SW 1271 (cell line): ENCODE measurements around the gene C19orf12.

Experiments used
- DNase-seq, 2 experiments: peaks; one replicate each; lab custom pipeline; 2025; lab: John Stamatoyannopoulos, UW

C19orf12 gene

GRCh38 chr19:29664753-29665214, 50.3 kb downstream of the C19orf12 start:
- DNase-seq: no peak

GRCh38 chr19:29663861-29664752, 51.0 kb downstream of the C19orf12 start:
- no peak for DNase-seq

DNA sequence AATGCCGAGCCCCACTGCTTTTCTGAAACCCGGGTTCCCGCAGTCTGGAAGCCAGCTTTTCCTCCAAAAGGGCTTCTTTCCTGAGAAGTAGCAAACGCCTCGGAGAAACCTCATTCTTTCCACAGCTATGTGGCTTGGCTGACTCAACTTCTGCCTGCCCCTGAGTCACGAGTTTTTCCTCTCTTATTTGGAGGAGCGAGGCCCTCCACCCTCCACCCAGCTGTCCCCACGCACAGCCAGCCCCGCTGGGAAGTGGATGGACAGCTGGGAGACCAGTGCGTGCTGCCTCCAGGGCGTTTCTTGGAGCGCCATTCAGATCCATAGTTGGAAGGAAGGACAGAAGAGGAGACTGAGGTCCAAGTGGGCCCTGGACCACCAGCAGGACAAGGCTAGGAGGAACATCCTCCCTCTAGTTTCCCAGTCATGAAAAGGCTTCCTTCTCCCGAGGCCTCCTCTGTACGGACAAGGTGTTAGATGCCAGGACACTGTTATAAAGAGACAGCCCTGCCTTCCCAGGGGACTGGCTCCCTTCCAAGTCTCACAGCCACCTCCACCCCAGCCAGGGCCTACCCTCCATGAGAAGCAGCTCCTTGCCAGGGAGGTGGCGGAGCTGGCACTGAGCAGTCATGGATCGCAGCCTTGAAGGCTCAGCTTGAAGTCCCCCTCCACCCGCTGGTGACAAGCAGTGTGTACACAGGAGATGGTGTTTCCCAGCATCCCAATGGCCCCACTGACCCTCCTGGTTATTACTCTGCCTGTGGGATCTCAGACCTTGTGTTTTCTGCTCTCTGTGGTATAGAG, 52.3 kb downstream of the C19orf12 start:
- peak in 1 of 2 experiments; percentile 17 for DNase-seq

DNA sequence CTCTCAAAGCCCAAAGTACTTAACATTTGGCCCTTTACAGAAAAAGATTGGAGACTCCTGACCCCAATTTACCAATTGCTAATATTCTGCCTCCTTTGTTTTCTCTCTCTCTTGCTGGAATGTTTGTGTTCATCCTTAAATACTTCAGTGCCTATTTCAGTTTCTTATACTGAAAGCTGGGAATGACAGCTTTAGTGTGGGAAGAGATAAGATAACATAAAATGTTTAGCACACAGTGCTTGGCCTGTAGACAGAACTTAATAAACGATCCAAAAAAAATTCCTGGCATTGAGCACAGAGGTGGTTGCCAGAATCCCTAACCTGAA, 52.8 kb downstream of the C19orf12 start:
- DNase-seq: no peak

DNA sequence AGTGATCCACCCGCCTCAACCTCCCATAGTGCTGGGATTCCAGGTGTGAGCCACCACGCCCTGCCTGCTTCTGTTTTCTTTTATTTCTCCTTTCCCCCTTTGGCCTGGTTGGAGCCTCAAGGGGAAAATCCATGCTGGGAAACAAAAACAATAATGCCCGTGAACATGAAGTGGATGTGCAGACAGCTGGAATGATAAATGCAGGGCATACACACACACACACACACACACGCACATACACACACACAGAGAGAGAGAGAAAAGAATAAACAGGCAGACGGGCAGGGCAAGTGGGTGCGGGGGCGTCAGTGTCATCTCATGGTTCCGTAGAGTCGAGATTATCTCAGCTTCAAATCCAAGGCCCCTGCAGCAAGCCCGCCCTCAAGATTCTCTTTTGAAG, 54.2 kb downstream of the C19orf12 start:
- no peak for DNase-seq

DNA sequence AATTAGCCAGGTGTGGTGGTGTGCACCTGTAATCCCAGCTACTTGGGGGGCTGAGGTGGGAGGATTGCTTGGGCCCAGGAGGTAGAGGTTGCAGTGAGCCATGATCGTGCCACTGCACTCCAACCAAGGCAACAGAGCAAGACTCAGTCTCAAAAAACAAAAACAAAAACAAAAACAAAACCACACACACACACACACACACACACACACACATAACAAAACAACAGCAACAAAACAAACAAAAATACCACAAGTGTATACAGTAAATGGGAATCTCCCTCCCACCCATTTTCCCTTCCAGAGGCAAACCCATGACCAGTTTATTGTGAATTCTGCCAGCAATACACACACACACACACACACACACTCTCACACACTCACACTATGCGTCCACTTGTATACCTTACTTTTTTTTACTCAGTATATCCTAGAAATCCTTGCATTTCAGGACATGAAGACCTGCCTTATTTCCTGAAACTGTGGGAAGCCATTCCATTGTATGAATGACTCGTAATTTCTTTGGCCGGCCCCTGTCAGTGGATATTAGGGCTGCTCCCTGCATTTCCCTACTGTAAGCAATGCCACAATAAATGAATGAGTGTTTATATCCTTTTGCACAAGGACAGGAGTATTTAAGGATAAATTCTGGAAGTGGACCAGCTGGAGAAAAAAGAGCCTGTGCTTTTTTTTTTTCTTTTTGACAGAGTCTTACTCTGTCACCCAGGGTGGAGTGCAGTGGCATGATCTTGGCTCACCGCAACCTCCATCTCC, 56.7 kb downstream of the C19orf12 start:
- no peak for DNase-seq

GRCh38 chr19:29655648-29656335, 59.3 kb downstream of the C19orf12 start:
- DNase-seq: no peak

DNA sequence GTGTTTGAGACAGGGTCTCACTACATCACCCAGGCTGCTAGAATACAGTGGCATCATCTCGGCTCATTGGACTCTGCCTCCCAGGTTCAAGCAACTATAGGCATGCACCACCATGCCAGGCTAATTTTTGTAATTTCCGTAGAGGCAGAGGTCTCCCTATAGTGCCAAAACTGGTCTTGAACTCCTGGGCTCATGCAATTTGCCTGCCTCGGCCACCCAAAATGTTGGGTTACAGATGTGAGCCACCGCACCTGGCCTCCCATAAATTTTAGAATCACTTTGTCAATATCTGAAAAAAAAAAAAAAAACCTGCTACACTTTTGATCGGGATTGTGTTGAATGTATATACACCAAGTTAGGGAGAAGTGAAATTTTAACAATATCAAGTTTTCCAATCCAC, 61.7 kb downstream of the C19orf12 start:
- DNase-seq: no peak

GRCh38 chr19:29651622-29652394, 63.3 kb downstream of the C19orf12 start:
- DNase-seq: no peak

- DNase-seq: no peak
Observed at GRCh38 chr19:29650772-29651387, 64.2 kb downstream of the C19orf12 start.
